Cardiac muscle cell (in vitro differentiated cells and primary cell): ENCODE results near the gene POLR2A. TPM values are rescaled to one million over a fixed set of nuclear protein-coding genes. Genes with fewer than 3 reads are reported as not detected.

ENCODE experiments used
- DNase-seq, 2 donors: peaks; one replicate each; pipeline versions ENCODE4 v3.0.0 to v3.0.0-alpha.2; 2010 to 2017; ENCODE audit warnings: low read depth in 1 of 2, low spot score in 1 of 2
- H3K27ac ChIP-seq: fragments of 200-600 bp; sonication (generic); 2 replicates; pipeline ENCODE4 v1.5.1; 2016
- H3K27me3 ChIP-seq: fragments of 200-600 bp; sonication (generic); 2 replicates; pipeline ENCODE4 v1.6.0; 2016; ENCODE audit warnings: control low read depth
- H3K36me3 ChIP-seq: fragments of 200-600 bp; sonication (generic); 2 replicates; pipeline ENCODE4 v1.5.1; 2016; ENCODE audit warnings: control low read depth
- H3K4me1 ChIP-seq: fragments of 200-600 bp; sonication (generic); 2 replicates; pipeline ENCODE4 v1.8.1; 2017; ENCODE audit warnings: low read depth, mild to moderate bottlenecking, mixed run types
- H3K4me3 ChIP-seq: fragments of 200-600 bp; sonication (generic); 2 replicates; pipeline ENCODE4 v1.5.1; 2016; ENCODE audit warnings: mild to moderate bottlenecking
- H3K9me3 ChIP-seq: fragments of 200-600 bp; sonication (generic); 2 replicates; pipeline ENCODE4 v1.5.1; 2017; ENCODE audit warnings: low read depth, mild to moderate bottlenecking, control low read depth
- polyA plus RNA-seq: library from polyadenylated mRNA; unstranded; fragments of >200 nt; fragmentation: Nextera tagmentation; extraction: Ambion mirVana; gene quantifications from 2 replicates; pipeline ENCODE4 v1.2.1, GENCODE V29; 2016
- total RNA-seq: library from RNA; depleted of rRNA; stranded (reverse); fragments of >200 nt; gene quantifications from 2 replicates; pipeline ENCODE4 v1.2.3, GENCODE V29; 2016
- TF ChIP-seq, protein P1 (sequence below): IDR thresholded peaks from 2 replicates; pipeline ENCODE4 v1.5.1; 2012; ENCODE audit warnings: low read depth, mild to moderate bottlenecking, low read length

POLR2A gene
- total and polyA plus RNA-seq, 2 experiments from 2014 or later = 41.3 to 62.3 TPM

DNA sequence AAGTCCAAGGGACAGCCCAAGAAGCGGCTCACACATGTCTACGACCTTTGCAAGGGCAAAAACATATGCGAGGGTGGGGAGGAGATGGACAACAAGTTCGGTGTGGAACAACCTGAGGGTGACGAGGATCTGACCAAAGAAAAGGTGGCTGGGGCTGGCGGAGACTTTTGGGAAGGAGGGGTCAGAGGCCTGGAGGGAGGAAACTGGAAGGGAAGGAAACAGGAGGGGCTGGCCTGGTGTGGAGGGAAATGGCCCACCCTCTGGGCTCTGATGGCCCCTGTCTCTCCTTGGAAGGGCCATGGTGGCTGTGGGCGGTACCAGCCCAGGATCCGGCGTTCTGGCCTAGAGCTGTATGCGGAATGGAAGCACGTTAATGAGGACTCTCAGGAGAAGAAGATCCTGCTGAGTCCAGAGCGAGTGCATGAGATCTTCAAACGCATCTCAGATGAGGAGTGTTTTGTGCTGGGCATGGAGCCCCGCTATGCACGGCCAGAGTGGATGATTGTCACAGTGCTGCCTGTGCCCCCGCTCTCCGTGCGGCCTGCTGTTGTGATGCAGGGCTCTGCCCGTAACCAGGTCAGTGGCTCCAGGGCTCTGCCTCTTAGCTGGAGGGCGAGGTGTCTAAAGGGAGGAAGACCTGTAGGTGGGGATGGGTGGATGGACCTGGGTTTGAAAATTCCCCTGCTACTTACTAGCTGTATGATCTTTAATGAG lies 12.5 kb downstream of the POLR2A start:
- H3K27me3 ChIP-seq = no peaks in the 10 kb centered on the region
- H3K36me3 ChIP-seq = peaks cover 43% of the 10 kb centered on the region
- no peak for DNase-seq

DNA sequence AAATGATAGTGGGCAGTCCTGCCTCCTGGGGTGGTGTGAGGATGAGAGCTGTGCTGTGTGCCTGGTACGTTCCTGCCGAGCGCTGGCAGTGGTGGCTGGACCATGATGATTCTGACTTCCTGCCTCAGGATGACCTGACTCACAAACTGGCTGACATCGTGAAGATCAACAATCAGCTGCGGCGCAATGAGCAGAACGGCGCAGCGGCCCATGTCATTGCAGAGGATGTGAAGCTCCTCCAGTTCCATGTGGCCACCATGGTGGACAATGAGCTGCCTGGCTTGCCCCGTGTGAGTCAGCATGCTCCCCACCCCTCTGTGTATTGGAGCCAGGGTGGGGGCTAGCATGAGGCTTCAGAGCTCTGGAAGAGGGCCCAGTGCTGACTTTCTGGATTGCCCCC lies 13.1 kb downstream of the POLR2A start:
- Histone ChIP-seq H3K4me1 (no peaks in the 10 kb centered on the region), H3K36me3 (peaks cover 48% of the 10 kb centered on the region), H3K27ac (no peak overlapping the region), H3K4me3 (no peak overlapping the region), H3K9me3 (no peaks in the 10 kb centered on the region), H3K27me3 (no peaks in the 10 kb centered on the region)
- DNase-seq = no peak
- TF ChIP-seq, protein P1, sequence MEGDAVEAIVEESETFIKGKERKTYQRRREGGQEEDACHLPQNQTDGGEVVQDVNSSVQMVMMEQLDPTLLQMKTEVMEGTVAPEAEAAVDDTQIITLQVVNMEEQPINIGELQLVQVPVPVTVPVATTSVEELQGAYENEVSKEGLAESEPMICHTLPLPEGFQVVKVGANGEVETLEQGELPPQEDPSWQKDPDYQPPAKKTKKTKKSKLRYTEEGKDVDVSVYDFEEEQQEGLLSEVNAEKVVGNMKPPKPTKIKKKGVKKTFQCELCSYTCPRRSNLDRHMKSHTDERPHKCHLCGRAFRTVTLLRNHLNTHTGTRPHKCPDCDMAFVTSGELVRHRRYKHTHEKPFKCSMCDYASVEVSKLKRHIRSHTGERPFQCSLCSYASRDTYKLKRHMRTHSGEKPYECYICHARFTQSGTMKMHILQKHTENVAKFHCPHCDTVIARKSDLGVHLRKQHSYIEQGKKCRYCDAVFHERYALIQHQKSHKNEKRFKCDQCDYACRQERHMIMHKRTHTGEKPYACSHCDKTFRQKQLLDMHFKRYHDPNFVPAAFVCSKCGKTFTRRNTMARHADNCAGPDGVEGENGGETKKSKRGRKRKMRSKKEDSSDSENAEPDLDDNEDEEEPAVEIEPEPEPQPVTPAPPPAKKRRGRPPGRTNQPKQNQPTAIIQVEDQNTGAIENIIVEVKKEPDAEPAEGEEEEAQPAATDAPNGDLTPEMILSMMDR = no peak

More for the DNA sequence above, 12.5 kb downstream of the POLR2A start:
- no peaks in the 10 kb centered on the region for H3K9me3 ChIP-seq
- H3K27ac ChIP-seq = no peak overlapping the region
- H3K4me3 ChIP-seq = no peak overlapping the region
- TF ChIP-seq, protein P1 = no peak
- H3K4me1 ChIP-seq = no peaks in the 10 kb centered on the region

DNA sequence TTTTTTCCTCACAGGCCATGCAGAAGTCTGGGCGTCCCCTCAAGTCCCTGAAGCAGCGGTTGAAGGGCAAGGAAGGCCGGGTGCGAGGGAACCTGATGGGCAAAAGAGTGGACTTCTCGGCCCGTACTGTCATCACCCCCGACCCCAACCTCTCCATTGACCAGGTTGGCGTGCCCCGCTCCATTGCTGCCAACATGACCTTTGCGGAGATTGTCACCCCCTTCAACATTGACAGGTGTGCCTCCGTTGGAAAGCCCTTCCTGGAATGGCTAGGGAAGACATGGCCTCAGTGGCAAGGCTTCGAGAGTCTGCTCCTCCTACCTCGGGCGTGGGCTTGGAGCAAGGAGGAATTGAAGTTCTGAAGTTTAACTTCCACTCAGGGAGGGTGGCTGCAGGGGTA lies 13.5 kb downstream of the POLR2A start:
- H3K9me3 ChIP-seq = no peaks in the 10 kb centered on the region
- DNase-seq = no peak
- no peak overlapping the region for H3K4me3 ChIP-seq
- no peaks in the 10 kb centered on the region for H3K4me1 ChIP-seq
- no peaks in the 10 kb centered on the region for H3K27me3 ChIP-seq
- no peak overlapping the region for H3K27ac ChIP-seq
- H3K36me3 ChIP-seq = peaks cover 52% of the 10 kb centered on the region
- TF ChIP-seq, protein P1 = no peak

DNA sequence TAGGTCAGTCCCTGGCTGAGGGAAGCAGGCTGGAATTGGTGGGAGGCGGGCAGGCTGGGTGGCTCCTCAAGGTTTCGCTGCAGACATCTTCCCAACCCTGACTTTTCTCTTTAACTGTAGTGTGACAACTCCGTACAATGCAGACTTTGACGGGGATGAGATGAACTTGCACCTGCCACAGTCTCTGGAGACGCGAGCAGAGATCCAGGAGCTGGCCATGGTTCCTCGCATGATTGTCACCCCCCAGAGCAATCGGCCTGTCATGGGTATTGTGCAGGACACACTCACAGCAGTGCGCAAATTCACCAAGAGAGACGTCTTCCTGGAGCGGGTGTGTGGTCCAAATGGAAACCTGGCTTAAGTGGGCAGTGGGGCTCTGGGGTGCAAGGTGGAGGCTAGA lies 15.0 kb downstream of the POLR2A start:
- Histone ChIP-seq H3K36me3 (peaks cover 66% of the 10 kb centered on the region), H3K4me3 (no peak overlapping the region), H3K9me3 (no peaks in the 10 kb centered on the region), H3K4me1 (no peaks in the 10 kb centered on the region), H3K27me3 (no peaks in the 10 kb centered on the region), H3K27ac (no peak overlapping the region)
- no peak for DNase-seq
- TF ChIP-seq, protein P1 = no peak

DNA sequence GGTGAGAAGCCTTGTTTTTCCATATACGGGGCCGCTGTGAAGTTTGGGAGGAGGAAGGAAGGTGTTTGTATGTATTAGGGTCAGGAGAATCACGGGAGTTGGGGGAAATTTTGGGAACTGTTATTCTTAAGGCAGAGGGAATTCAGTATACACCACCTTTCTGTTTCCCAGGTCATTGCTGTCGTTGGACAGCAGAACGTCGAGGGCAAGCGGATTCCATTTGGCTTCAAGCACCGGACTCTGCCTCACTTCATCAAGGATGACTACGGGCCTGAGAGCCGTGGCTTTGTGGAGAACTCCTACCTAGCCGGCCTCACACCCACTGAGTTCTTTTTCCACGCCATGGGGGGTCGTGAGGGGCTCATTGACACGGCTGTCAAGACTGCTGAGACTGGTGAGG lies 17.6 kb downstream of the POLR2A start:
- DNase-seq = no peak
- H3K36me3 ChIP-seq = peaks cover 77% of the 10 kb centered on the region

More for the DNA sequence above, 17.6 kb downstream of the POLR2A start:
- Histone ChIP-seq H3K9me3 (no peaks in the 10 kb centered on the region), H3K4me3 (no peak overlapping the region), H3K27ac (no peak overlapping the region), H3K27me3 (no peaks in the 10 kb centered on the region), H3K4me1 (no peaks in the 10 kb centered on the region)
- TF ChIP-seq, protein P1 = no peak
